SK-N-SH (cell line): ENCODE results near the gene DHX15. TPM values are rescaled to one million over a fixed set of nuclear protein-coding genes. Genes with fewer than 3 reads are reported as not detected.

Experiments
- CTCF ChIA-PET: fragments of 300-600, 350-600 bp; formaldehyde crosslinking; extraction: SDS; loops from one replicate; lab custom pipeline; 2021; lab: Yijun Ruan, JAX
- POLR2A ChIA-PET: fragments of 350-600 bp; sonication (Branson Sonifier 250); formaldehyde crosslinking; extraction: SDS; loops from one replicate; lab custom pipeline; 2020; ENCODE audit warnings: antibody characterized with exemption, inconsistent platforms; lab: Yijun Ruan, JAX
- DNase-seq: peaks from one replicate; pipeline ENCODE4 v3.0.0; 2012
- H2AFZ ChIP-seq: fragments of 200-600 bp; sonication (generic); 2 replicates; pipeline ENCODE4 v1.8.1; 2016; ENCODE audit warnings: antibody characterized with exemption, mild to moderate bottlenecking, low read depth
- H3F3A ChIP-seq: fragments of 200-600 bp; sonication (generic); replicated peaks from 2 replicates; pipeline ENCODE3; 2016; ENCODE audit warnings: antibody characterized with exemption, mild to moderate bottlenecking; ENCODE audit not compliant: insufficient read depth
- H3K27ac ChIP-seq, 2 experiments: fragments of 200-500 bp in 1 of 2; fragments of 200-600 bp in 1 of 2; sonication (Bioruptor generic) in 1 of 2; sonication (generic), shearing (Covaris generic) in 1 of 2; 2 replicates each; pipeline versions ENCODE4 v1.5.1 to v1.6.1; 2014 to 2016; ENCODE audit warnings: low read depth in 2 of 2, inconsistent platforms in 1 of 2, low read length in 1 of 2, mild to moderate bottlenecking in 1 of 2, mixed read lengths in 1 of 2
- H3K27me3 ChIP-seq: fragments of 200-600 bp; sonication (generic), shearing (Covaris generic); 2 replicates; pipeline ENCODE4 v1.6.1; 2016; ENCODE audit warnings: mixed run types; ENCODE audit not compliant: insufficient read depth
- H3K36me3 ChIP-seq, 2 experiments: fragments of 200-500 bp in 1 of 2; fragments of 200-600 bp in 1 of 2; sonication (Bioruptor generic) in 1 of 2; sonication (generic) in 1 of 2; replicated peaks in 1 of 2; 2 replicates each; pipeline versions ENCODE3 to v1.5.1; 2014 to 2016; ENCODE audit warnings: low read length in 1 of 2, mild to moderate bottlenecking in 1 of 2; ENCODE audit not compliant: insufficient read depth in 2 of 2, control insufficient read depth in 1 of 2
- H3K4me1 ChIP-seq, 2 experiments: fragments of 200-500 bp in 1 of 2; fragments of 200-600 bp in 1 of 2; sonication (Bioruptor generic) in 1 of 2; sonication (generic), shearing (Covaris generic) in 1 of 2; 2 replicates each; pipeline versions ENCODE4 v1.5.1 to v1.6.1; 2014 to 2016; ENCODE audit warnings: low read depth in 1 of 2, low read length in 1 of 2, mixed run types in 1 of 2; ENCODE audit not compliant: insufficient read depth in 2 of 2, control insufficient read depth in 1 of 2
- H3K4me2 ChIP-seq: fragments of 200-600 bp; sonication (generic), shearing (Covaris generic); 2 replicates; pipeline ENCODE4 v1.6.1; 2017; ENCODE audit warnings: mixed run types
- H3K4me3 ChIP-seq, 2 experiments: fragments of 200-500 bp in 1 of 2; fragments of 200-600 bp in 1 of 2; sonication (Bioruptor generic) in 1 of 2; sonication (generic), shearing (Covaris generic) in 1 of 2; 2 replicates each; pipeline versions ENCODE4 v1.5.1 to v1.8.1; 2014 to 2016; ENCODE audit warnings: low read depth in 2 of 2, inconsistent platforms in 1 of 2, low read length in 1 of 2, mild to moderate bottlenecking in 1 of 2, mixed read lengths in 1 of 2, moderate library complexity in 1 of 2
- H3K79me2 ChIP-seq: fragments of 200-600 bp; sonication (generic); 2 replicates; pipeline ENCODE4 v1.8.1; 2017; ENCODE audit warnings: mild to moderate bottlenecking; ENCODE audit not compliant: insufficient read depth
- H3K9ac ChIP-seq: fragments of 200-600 bp; sonication (generic); 2 replicates; pipeline ENCODE4 v1.6.1; 2017; ENCODE audit warnings: mixed run types
- H3K9me2 ChIP-seq: fragments of 200-600 bp; sonication (generic); 2 replicates; pipeline ENCODE4 v1.6.1; 2017; ENCODE audit warnings: mixed run types
- H3K9me3 ChIP-seq: fragments of 200-600 bp; sonication (generic); 2 replicates; pipeline ENCODE4 v1.6.1; 2017; ENCODE audit warnings: mixed run types, mild to moderate bottlenecking, moderate library complexity
- H4K20me1 ChIP-seq: fragments of 200-600 bp; sonication (generic); 2 replicates; pipeline ENCODE4 v1.6.1; 2017; ENCODE audit warnings: mild to moderate bottlenecking, mixed run types; ENCODE audit not compliant: insufficient read depth
- EP300 ChIP-seq, 2 experiments: IDR thresholded peaks; 2 replicates each; pipeline versions ENCODE4 v1.4.0 to v1.6.1; 2012; ENCODE audit warnings: borderline replicate concordance in 1 of 2, low read depth in 1 of 2, low read length in 1 of 2
- EZH2phosphoT487 ChIP-seq: fragments of 200-600 bp; sonication (generic); IDR thresholded peaks from 2 replicates; pipeline ENCODE4 v1.6.1; 2017; ENCODE audit warnings: low read depth, mixed run types, mild to moderate bottlenecking, antibody characterized with exemption, moderate library complexity, borderline replicate concordance
- FOSL2 ChIP-seq: IDR thresholded peaks from 2 replicates; pipeline ENCODE4 v1.4.0; 2012; ENCODE audit warnings: low read depth, mild to moderate bottlenecking, moderate library complexity, borderline replicate concordance
- GABPA ChIP-seq: IDR thresholded peaks from 2 replicates; pipeline ENCODE4 v1.4.0; 2012; ENCODE audit warnings: low read depth, mild to moderate bottlenecking
- GATA2 ChIP-seq: sonication (generic); formaldehyde crosslinking; IDR thresholded peaks from 2 replicates; pipeline ENCODE4 v1.5.0; 2020; ENCODE audit warnings: mild to moderate bottlenecking, missing genetic modification reagents
- NFIC ChIP-seq: IDR thresholded peaks from 2 replicates; pipeline ENCODE4 v1.4.0; 2012; ENCODE audit warnings: borderline replicate concordance
- POLR2AphosphoS5 ChIP-seq: IDR thresholded peaks from 2 replicates; pipeline ENCODE4 v1.6.1; 2012; ENCODE audit warnings: low read depth, low read length
- RAD21 ChIP-seq: IDR thresholded peaks from 2 replicates; pipeline ENCODE4 v1.6.1; 2012; ENCODE audit warnings: mild to moderate bottlenecking, low read length
- RCOR1 ChIP-seq: fragments of 150-350 bp; IDR thresholded peaks from 2 replicates; pipeline ENCODE4 v1.6.1; 2017; ENCODE audit warnings: antibody characterized with exemption, low read length
- REST ChIP-seq: IDR thresholded peaks from 2 replicates; pipeline ENCODE4 v1.6.1; 2012; ENCODE audit warnings: mild to moderate bottlenecking, low read depth, low read length, moderate library complexity
- SIN3A ChIP-seq: IDR thresholded peaks from 2 replicates; pipeline ENCODE4 v1.6.1; 2012; ENCODE audit warnings: low read depth, mild to moderate bottlenecking, low read length, moderate library complexity, borderline replicate concordance
- TEAD4 ChIP-seq: IDR thresholded peaks from 2 replicates; pipeline ENCODE4 v1.4.0; 2012; ENCODE audit warnings: mild to moderate bottlenecking, borderline replicate concordance; ENCODE audit not compliant: insufficient read depth
- ZBTB33 ChIP-seq: IDR thresholded peaks from 2 replicates; pipeline ENCODE4 v1.4.0; 2012; ENCODE audit warnings: low read depth, borderline replicate concordance
- WGBS: methylation state at CpG from one replicate; pipeline ENCODE4 v1.1.6; 2017; ENCODE audit warnings: low lambda C conversion rate; 5-methylcytosine and 5-hydroxymethylcytosine counted together
- polyA plus RNA-seq, 3 experiments: library from polyadenylated mRNA; depleted of rRNA; stranded (reverse); fragments of >200 nt; gene quantifications; 2 replicates each; pipeline ENCODE4 v1.2.3, GENCODE V29; 2012
- TF ChIP-seq, protein P1 (sequence below): fragments of 200-600 bp; sonication (generic); IDR thresholded peaks from 2 replicates; pipeline ENCODE4 v1.6.1; 2017; ENCODE audit warnings: antibody characterized with exemption, mild to moderate bottlenecking, moderate library complexity
- TF ChIP-seq, protein P2 (sequence below): IDR thresholded peaks from 2 replicates; pipeline ENCODE4 v1.4.0; 2012; ENCODE audit warnings: low read depth

The DHX15 gene
- polyA plus RNA-seq, 1 of the 3 experiments (the other 2 are of a cell fraction), result 63.3 TPM

- Histone ChIP-seq H3K79me2 (peaks cover 100% of the 10 kb centered on the region), H2AFZ (no peak overlapping the region), H3K9ac (no peak overlapping the region), H3K4me1 (peaks cover 2 to 4% of the 10 kb centered on the region in 2 experiments; a peak in 2 of 4 replicates), H3K9me3 (no peaks in the 10 kb centered on the region), H3K4me2 (no peak overlapping the region), H3K9me2 (no peaks in the 10 kb centered on the region), H3K27ac (no peak overlapping the region), H3K27me3 (no peaks in the 10 kb centered on the region), H3F3A (peaks cover 16% of the 10 kb centered on the region), H4K20me1 (peaks cover 99% of the 10 kb centered on the region), H3K4me3 (no peak overlapping the region), H3K36me3 (peaks cover 55 to 75% of the 10 kb centered on the region in 2 experiments)
- DNase-seq, result no peak
- TF ChIP-seq EZH2phosphoT487, result no peak
- CTCF ChIA-PET, result interaction anchor here (1.3 to 2.0 kb wide), 2 partner anchors 22 to 35 kb away, joined by 3 to 6 read pairs; no protein-coding TSS in a partner anchor
- POLR2A ChIA-PET, result interaction anchor here (1.1 to 1.9 kb wide), 2 partner anchors 10 to 22 kb away, joined by 3 to 8 read pairs; partner anchors contain the start of gene DHX15
These were observed 10.1 kb downstream of the DHX15 start for GRCh38 chr4:24574236-24574635.

- H3K79me2 ChIP-seq, result peaks cover 100% of the 10 kb centered on the region
- peaks cover 16% of the 10 kb centered on the region for H3F3A ChIP-seq
- 48% methylated on average over 2 of the region's 2 CpGs for WGBS
- H3K9me3 ChIP-seq, result no peaks in the 10 kb centered on the region
- ChIA-PET POLR2A (interaction anchor here (1.1 to 1.9 kb wide), 2 partner anchors 11 to 22 kb away, joined by 3 to 8 read pairs; partner anchors contain the start of gene DHX15), CTCF (interaction anchor here (2.0 kb wide), 1 partner anchor 22 kb away, joined by 6 read pairs; no protein-coding TSS in a partner anchor)
- H3K4me1 ChIP-seq, result peaks cover 2 to 4% of the 10 kb centered on the region in 2 experiments; a peak in 2 of 4 replicates
- no peak overlapping the region for H2AFZ ChIP-seq
- no peak overlapping the region for H3K4me3 ChIP-seq
- no peaks in the 10 kb centered on the region for H3K9me2 ChIP-seq
- H3K27me3 ChIP-seq, result no peaks in the 10 kb centered on the region
- H3K27ac ChIP-seq, result no peak overlapping the region
- H3K9ac ChIP-seq, result no peak overlapping the region
- H3K4me2 ChIP-seq, result no peak overlapping the region
- TF ChIP-seq EP300 (IDR thresholded peaks at IDR 0.05; ENCODE audit: borderline replicate concordance in 1 of 2, low read depth in 1 of 2, low read length in 1 of 2) (no peak), RAD21 (no peak), GATA2 (CRISPR knock-in tag) (no peak), TEAD4 (no peak), POLR2AphosphoS5 (no peak), ZBTB33 (no peak), NFIC (no peak), GABPA (no peak), REST (no peak), FOSL2 (no peak), RCOR1 (no peak), SIN3A (no peak), EZH2phosphoT487 (no peak)
- TF ChIP-seq, protein P1, sequence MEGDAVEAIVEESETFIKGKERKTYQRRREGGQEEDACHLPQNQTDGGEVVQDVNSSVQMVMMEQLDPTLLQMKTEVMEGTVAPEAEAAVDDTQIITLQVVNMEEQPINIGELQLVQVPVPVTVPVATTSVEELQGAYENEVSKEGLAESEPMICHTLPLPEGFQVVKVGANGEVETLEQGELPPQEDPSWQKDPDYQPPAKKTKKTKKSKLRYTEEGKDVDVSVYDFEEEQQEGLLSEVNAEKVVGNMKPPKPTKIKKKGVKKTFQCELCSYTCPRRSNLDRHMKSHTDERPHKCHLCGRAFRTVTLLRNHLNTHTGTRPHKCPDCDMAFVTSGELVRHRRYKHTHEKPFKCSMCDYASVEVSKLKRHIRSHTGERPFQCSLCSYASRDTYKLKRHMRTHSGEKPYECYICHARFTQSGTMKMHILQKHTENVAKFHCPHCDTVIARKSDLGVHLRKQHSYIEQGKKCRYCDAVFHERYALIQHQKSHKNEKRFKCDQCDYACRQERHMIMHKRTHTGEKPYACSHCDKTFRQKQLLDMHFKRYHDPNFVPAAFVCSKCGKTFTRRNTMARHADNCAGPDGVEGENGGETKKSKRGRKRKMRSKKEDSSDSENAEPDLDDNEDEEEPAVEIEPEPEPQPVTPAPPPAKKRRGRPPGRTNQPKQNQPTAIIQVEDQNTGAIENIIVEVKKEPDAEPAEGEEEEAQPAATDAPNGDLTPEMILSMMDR, result no peak
- TF ChIP-seq, protein P2, sequence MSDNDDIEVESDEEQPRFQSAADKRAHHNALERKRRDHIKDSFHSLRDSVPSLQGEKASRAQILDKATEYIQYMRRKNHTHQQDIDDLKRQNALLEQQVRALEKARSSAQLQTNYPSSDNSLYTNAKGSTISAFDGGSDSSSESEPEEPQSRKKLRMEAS, result no peak
- H3K36me3 ChIP-seq, result peaks cover 59 to 71% of the 10 kb centered on the region in 2 experiments
- no peak for DNase-seq
- H4K20me1 ChIP-seq, result peaks cover 99% of the 10 kb centered on the region
These were observed 10.8 kb downstream of the DHX15 start for GRCh38 chr4:24573582-24573981.
